T follicular helper cell (primary cell): ENCODE data around the gene OR51I2.

Experiments used
- DNase-seq: peaks from one replicate; pipeline ENCODE4 v3.0.0-alpha.2; 2020; ENCODE audit warnings: low read depth

OR51I2 gene

DNA sequence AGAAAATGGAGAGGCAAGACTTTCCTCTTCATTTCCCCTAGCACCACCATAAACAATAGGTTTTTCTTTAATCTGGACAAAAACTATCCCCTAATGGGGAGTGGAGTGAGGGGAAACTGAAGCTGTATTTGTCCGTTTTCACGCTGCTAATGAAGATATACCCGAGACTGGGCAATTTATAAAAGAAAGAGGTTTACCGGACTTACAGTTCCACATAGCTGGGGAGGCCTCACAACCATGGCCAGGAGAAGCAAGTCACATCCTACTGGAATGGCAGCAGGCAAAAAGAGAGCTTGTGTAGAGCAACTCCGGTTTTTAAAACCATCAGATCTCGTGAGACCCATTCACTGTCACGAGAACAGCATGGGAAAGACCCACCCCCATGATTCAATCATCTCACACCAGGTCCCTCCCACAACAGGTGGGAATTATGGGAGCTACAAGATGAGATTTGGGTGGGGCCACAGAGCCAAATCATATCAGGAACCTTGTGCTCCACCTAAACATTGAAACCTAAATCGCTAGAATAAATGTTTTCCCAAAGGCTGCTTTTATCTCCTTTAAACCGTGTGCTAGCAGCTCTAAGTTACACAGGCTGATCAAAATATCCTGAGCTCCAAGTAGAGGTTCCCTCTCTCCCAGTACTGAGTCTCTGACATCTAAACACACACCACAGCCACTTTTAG is 56.4 kb downstream of the OR51I2 start:
- DNase-seq: no peak
